Globus pallidus (tissue), 1 donor: ENCODE data around the gene SHISA6.

Source experiments
- DNase-seq: peaks from one replicate; pipeline ENCODE4 v3.0.0-alpha.2; 2015; ENCODE audit warnings: low spot score

Gene SHISA6

DNA sequence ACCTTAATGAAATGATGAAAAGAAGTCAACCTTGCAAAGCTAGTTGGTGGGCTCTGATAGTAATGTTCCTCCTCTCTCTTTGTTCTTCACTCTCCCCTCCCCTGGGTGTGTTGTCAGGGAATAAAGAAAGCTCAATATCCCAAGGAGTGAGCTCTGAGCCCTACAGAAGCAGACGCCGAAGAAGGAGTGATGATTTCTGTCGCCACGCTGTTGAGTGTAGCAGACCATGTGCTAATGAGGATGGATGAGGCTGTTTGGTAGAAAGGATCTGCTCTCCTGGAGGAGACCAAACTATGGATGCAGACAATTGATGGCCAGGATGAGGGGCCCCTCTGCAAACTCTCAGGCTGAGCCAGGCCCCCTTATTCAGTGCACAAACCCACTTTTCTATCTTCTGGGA, 217.3 kb downstream of the SHISA6 start:
- DNase-seq = no peak

- no peak for DNase-seq
Measured at GRCh38 chr17:11459861-11460331, 218.9 kb downstream of the SHISA6 start.

- DNase-seq = no peak
Measured at GRCh38 chr17:11461993-11462548, 221.1 kb downstream of the SHISA6 start.

DNA sequence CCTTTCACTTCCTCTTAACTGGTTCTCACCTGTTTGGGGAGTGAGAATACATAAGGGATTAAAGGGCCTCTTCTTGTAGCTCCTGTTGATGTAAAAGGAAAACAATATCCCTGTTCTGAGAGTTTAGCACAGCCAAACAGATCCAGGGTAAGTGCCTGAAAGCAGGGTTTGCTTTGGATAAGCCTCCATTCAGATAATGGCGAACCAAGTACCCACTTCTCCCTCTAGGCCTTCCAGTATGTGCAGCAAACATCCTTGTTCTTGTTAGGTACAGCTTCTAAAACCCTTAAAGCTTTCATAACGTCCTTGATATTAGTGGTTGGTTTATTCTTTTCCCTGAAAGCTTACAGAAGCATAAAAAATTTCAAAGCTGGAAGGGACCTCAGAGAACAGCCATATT, 226.6 kb downstream of the SHISA6 start:
- no peak for DNase-seq

DNA sequence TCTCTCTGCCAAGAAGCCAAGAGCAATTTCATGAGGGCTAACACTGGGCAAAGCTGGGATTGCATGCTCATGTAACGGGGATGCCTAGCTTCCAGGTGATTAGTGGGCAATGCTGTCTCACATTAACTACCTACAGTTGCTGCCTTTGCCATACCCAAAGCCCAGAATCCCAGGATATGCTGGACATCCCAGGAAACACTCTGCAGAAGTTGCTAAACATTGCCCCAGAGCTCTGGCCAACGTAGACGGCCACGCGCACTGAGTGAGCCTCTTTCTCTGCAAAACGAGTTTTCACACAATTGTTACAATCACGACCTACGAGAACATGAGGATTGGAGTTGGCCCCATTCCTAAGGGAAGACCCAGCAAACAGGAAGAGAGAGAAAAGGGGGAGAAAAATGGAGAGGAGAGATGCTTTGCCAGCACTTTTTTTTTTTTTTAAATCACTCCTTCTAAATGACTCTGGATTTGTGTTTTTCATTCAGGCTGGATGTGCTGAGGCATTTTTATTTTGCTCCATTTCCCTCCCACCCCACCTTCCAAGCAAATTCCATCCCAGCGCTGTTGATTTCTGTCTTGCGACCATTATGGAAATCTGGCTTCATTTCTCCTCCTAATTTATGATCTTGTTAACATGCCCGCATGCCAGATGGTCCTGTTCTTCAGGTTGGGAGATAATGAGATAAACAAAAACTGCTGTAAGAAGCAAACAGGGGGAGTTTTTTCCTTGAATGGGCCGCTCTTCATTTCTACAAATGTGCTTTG, 244.5 kb downstream of the SHISA6 start:
- DNase-seq = no peak

DNA sequence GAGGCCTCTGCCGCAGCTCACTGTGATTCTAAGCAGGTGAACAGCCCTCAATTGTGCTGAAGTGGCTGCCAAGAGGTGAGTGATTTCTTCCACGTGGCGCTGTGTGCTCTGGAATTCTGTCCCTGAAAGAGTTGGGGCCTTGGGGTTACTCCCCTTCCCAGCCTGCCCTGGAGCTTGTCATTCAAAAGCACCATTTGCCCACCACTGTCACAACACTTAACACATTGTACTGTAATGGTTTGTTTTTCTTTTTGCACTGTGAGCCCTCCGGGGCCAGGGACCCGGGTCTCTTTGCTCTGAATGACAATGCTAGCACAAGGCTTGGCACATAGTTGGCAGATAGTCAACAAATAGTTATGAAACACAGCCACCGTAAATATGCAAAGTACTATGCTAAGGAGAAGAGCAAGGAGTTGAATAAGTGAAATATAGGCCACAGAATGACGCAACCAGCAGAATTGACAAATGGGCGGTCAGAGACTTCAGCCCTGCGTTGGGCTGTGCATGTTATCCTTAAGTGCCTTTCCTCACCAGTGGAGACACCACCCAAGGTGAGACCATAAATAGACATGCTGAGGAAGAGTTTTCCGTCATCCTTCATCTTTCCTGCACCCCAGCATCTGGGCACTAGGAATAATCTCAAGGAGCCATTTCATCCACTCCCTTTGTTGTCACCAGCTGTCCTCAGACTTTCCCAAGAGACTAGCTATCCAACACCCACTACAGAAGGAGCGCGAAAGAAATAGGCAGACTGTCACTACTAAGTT, 245.3 kb downstream of the SHISA6 start:
- DNase-seq = no peak

- no peak for DNase-seq
Measured at GRCh38 chr17:11486868-11487310, 245.9 kb downstream of the SHISA6 start.

GRCh38 chr17:11487469-11487868, 246.5 kb downstream of the SHISA6 start:
- no peak for DNase-seq

- no peak for DNase-seq
Measured at GRCh38 chr17:11488407-11488806, 247.4 kb downstream of the SHISA6 start.

- no peak for DNase-seq
Measured at GRCh38 chr17:11490171-11490755, 249.2 kb downstream of the SHISA6 start.

GRCh38 chr17:11492511-11492910, 251.5 kb downstream of the SHISA6 start:
- no peak for DNase-seq

GRCh38 chr17:11493936-11494335, 252.9 kb downstream of the SHISA6 start:
- no peak for DNase-seq

DNA sequence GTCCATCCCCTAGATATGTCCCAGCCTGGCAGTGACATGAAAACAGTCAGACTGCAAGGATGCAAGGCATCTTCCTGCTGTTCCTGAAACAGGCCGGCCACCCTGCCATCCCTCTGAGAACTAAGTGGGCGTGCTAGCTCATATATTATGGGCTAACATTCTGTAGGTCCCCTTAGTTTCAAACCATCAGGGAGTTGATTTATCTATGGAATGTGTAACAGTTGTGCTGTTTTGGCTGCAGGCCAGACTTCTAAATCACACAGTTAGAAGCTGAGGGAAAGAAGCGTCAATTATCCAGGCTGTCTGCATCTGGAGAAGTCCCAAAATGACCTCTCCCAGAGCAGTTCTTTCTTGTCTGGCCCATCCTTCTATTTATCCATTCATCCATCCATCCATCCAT, 254.6 kb downstream of the SHISA6 start:
- no peak for DNase-seq

GRCh38 chr17:11499881-11500280, 258.9 kb downstream of the SHISA6 start:
- no peak for DNase-seq

DNA sequence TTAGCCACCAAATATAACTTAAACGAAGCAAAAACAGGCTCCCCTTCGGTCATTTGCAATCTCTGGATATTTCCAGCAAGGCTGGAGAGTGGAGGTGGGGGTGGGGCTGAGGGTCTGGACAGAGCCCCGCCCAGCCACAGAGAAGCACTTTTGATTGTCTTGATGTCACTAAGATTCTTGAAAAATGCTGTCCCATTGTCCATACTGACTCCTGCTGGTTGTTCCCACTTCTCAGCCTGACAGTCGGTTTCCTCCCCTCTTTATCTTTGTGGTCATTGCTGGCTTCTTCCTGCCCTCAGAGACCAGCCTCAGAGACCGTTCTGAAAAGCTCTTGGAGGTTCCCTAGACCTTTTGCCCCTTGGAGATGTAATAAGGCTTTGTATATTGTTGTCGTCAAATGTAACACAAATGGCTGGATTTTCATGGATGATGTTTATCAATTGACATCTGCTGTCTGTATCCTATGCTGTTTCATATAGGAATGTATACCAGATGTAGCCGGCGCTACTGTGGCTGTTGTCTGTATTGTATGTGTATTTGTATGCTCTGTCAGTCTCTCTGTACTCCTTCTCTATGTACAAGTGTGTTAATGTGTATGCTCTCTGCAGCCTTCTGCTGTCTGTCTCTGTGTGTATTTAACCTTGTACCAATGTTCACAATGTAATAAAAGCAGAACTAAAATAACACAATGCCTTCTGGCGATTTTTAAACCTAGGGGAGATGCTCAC, 262.5 kb downstream of the SHISA6 start:
- no peak for DNase-seq

DNA sequence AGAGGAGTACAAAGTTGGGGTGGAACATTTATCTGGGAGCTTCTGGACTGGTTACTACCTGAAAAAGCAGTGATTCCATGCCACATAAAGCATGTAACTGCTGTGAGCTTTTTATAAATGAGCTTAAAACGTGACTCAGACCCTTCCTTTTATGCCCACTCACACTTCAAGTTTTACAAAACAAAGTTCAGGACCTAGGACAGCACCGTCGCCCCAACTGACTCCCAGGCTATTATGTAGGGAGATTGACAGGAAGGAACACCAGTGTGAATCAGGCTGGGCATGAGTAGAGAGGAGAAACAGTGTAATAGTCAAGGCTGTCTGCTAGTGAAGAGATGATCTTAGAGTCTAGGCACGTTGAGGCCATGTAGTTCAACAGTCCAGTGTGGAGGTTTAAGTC, 265.6 kb downstream of the SHISA6 start:
- no peak for DNase-seq

DNA sequence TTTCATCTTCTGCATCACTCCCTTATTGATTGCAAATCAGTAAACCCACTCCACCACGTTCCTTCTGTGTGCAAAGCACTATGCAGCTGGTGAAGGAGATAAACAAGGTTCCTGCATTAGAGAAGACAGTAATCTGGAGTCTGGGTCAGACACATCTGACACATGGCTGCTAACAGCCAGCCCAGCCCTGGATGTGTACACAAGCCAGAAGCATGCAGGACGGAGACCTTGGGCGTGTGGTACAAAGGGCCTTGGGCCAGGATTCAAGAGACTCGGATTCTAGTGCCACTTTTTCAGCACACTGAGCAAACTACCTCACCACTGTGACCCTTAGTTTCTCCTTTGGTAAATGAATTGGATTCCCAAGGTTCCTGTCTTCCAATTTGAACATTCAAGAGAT, 270.7 kb downstream of the SHISA6 start:
- DNase-seq = no peak

- no peak for DNase-seq
Measured at GRCh38 chr17:11514565-11514964, 273.6 kb downstream of the SHISA6 start.

GRCh38 chr17:11514981-11515680, 274.1 kb downstream of the SHISA6 start:
- DNase-seq = no peak

DNA sequence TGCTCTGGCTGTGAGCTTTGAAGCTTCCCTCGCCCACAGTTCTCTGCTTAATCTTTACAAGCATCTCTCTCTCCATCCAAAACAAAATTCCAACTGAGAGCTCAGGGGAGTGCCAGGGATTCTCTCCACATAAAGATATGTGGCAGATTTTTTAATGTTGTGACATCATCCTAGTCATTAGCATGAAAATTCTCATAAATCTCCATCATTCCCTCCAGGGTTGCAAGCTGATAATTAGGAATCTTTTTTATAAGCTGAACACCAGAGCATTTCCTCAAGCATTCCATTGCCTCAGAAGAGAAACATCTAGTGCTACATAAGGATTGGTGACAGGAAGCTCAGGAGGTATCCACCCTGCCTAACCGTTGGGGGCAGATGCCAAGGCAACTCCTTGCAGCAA, 274.9 kb downstream of the SHISA6 start:
- no peak for DNase-seq

DNA sequence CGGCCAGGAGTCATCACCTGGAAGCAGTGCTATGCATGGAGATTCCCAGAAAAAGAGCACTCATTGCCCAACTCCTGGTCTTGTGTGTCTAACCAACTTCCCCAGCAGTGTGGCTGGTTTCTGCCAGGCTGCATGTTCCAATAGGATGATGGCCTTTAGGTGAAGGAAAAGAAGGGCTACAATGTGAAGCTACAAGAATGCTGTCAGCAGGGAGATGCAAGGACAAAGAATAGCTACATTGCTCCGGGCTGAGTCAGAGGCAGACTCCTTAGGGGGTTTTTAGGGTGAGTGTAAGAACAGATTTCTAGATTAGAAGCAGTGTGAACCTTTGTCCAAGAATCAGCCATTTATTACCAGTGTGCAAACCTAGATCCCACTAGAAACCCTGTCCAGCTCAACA, 294.2 kb downstream of the SHISA6 start:
- no peak for DNase-seq
